RKO (cell line): Measurements from ENCODE around the gene MYO3B.
"Not testable (repeated sequence)": the region's sequence is repeated elsewhere in the genome, so short reads cannot be mapped to it uniquely, and the experiment has no call there.

Experiments used
- DNase-seq: peaks from one replicate; pipeline ENCODE4 v3.0.0-alpha.2; 2016; ENCODE audit warnings: low spot score

Gene MYO3B

GRCh38 chr2:170472498-170472897, 294.6 kb downstream of the MYO3B start:
- not testable (repeated sequence) for DNase-seq

GRCh38 chr2:170475878-170476277, 297.9 kb downstream of the MYO3B start:
- DNase-seq = no peak

DNA sequence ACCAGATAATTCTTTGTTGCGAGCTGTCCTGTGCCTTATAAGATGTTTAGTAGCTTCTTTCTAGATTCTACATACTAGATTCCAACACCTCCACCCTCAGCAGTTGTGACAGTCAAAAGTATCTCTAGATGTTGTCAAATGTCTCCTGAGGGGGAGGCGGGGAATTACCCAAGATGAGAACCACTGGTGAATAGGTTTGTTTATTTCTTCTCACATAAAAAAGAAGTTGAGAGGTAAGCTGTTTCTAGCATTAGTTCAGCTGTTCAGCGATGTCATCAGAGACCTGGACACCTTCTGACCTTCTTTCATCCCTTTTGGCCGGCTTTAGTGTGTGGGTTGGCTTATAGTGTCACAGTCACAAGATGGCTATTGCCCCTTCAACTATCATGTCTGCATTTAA, 299.7 kb downstream of the MYO3B start:
- DNase-seq = no peak

DNA sequence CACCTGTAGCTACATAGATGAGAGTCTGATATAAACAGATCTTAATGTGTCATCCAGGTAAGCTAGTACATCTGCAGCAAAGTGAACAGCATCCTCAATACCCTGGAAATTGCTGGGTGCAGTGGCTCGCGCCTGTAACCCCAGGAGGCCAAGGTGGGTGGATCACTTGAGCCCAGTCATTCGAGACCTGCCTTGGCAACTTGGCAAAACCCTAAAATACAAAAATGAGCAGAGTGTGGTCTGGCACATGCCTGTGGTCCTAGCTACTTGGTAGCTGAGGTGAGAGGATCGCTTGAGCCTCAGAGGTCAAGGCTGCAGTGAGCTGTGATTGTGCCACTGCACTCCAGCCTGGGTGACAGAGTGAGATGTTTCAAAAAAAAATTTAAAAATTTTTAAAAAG, 303.3 kb downstream of the MYO3B start:
- DNase-seq = no peak

GRCh38 chr2:170484552-170484951, 306.6 kb downstream of the MYO3B start:
- no peak for DNase-seq

- DNase-seq = no peak
Observed at GRCh38 chr2:170485254-170486026, 307.5 kb downstream of the MYO3B start.

GRCh38 chr2:170486730-170487129, 308.8 kb downstream of the MYO3B start:
- DNase-seq = no peak

- DNase-seq = no peak
Observed at GRCh38 chr2:170488807-170489206, 310.9 kb downstream of the MYO3B start.

- DNase-seq = no peak
Observed at GRCh38 chr2:170492010-170492409, 314.1 kb downstream of the MYO3B start.

DNA sequence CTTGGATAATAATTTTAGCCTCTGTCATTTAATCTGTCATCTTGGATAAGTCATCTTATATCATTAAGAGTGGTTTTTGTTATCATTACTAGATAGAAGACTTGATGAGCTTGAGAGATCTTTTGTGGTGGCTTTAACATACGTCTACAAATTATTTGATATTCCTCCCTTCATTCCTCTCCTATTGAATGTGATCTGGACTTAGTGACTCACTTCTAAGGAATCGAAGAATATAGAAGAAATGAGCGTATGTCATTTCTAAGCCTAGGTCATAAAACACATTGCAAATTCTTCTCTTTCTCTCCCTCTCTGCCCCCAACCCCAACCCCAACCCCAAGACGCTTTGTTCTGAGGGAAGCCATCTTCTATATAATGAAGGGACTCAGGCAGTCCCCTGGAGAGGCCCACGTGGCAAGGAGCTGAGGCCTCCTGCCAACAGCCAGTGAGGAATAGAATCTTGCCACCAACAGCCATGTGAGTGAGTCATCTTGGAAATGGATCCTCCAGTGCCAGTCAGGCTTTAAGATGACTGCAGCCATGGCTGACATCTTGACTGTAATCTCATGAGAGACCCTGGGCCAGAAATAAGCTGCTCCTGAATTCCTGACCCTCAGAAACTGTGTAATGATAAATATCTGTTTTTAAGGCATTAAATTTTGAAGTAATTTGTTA, 315.6 kb downstream of the MYO3B start:
- DNase-seq = no peak

DNA sequence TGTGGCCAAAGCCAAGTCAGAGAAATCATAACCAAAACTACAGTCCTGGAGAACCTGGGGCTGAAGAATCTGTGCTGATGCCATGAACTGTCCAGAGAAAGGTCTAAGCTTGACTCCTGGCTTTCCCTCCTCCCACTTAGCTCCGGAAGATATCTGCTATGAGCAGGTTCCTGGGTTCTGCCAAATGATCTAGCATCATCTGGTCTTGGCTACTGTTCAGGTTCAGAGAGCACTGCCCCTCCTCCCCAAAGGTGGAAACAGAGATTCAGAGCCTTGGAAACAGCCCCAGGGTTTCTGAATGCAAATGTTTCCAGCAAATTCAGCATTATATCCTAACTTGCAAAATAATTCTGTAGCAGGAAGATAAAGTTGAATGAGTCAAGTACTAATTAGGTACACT, 317.9 kb downstream of the MYO3B start:
- no peak for DNase-seq

GRCh38 chr2:170498619-170499018, 320.7 kb downstream of the MYO3B start:
- no peak for DNase-seq

DNA sequence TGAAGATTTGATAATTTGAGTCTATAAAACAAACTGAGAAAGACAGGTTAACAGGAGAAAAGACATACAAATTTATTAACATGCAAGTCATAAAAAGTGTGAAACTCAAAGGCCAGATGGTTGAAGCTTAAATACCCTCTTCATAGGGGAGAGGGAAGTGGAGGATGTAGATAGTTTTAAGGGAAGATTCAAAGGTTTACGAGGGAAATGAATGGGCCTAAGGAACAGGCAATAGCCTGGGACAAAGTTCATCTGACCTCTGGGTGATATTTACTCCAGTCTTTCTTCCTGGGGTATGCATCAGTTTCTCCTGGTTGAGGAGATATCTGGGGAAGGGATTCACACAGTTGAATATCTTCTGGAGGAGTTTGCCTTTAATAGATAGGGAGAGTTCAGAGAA, 322.2 kb downstream of the MYO3B start:
- DNase-seq = no peak

DNA sequence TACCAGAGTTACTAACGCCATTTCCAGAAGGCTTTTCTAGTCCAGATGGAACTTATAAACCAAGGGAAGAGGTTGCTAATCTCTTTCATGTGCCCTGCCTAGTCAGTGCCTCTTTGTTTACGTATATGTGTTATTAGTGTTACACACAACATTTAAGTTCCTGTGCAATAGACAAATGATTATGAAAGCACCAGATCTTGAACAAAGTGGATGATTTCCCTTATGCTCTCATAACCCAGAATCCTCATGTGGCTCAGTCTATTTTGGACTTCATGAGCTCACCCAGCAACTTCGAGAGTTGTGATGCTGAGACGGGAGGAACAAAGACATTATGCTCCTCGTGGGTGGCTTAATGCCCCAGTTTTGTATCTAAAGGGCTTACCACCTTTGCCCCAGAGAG, 322.8 kb downstream of the MYO3B start:
- DNase-seq = no peak

- DNase-seq = no peak
Observed at GRCh38 chr2:170501421-170502043, 323.6 kb downstream of the MYO3B start.

DNA sequence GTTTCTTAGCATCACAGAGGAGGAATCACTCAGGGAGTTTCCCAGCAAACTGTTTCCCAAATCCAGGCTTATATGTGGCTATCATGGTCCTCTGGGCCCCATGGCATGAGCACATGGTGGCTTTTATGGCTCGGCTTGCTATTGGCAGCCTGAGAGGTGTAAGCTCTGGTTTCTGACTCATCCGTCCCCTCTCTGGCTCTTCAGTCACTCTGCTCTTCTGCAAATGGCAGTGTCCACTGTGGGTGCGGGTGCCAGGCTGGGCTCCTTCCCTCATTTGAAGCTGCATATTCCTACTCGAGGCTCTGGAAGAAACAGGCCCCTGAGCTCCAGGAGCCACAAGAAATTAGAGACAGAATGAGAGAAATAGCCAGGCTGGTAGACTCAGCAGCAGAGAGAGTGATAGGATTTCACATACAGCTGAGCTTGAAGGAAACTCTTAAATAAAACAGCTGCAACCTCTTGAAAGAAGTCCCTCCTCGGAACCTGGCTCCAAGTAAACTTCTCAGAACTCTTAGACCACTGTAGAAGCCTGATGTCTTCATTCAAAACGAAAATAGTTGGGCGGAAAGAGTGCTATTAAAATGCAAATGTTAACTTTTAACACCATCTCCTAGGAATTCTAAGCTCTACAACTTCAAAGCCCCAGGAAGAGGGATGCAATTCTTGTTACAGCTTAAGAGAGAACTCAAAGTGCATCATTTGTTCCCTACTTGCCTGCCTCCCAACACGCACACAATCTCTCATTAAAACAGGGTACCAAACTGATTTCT, 324.6 kb downstream of the MYO3B start:
- no peak for DNase-seq

DNA sequence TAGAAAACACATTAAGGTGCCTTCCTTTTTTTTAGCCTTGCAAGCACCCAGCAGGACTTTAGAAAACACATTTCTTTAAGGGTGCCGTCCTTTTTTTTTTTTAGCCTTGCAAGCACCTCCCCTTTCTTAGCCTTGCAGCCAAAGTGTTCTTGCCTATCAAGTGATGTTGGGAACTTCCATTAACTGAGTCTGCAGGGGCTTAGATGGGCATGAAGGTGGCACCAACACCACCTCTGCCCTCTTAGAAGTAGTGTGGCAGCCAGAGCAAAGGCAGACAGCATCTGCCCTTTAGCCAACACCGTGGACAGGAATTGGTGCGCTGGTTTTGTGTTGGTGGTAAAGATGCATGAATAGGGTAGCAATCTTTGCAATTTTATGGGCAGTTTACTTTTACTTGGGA, 325.6 kb downstream of the MYO3B start:
- DNase-seq = no peak

GRCh38 chr2:170503971-170504809, 326.2 kb downstream of the MYO3B start:
- no peak for DNase-seq

DNA sequence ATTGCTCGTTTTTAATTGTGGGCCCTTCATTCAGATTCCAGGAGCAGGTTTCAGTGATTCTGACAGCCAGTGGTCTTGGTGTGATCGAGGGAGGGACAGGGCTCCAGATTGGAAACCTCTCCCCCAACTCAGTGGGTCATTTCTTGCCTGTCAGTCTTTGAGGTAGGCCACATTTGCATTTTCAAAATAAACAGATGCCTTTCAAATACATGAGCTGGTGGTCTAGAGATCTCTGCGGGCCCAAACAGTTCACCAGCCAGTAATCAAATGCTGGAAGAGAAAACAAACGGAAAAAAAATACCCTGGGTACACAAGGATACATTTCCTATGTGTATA, 326.8 kb downstream of the MYO3B start:
- no peak for DNase-seq

- no peak for DNase-seq
Observed at GRCh38 chr2:170505631-170506275, 327.8 kb downstream of the MYO3B start.
